DMS153 treated with DMSO at 0.1 percent for 48 hours (cell line): ENCODE results near the gene HOXB6.

Source experiments
- DNase-seq: peaks from one replicate; lab custom pipeline; 2025; ENCODE audit not compliant: unreplicated experiment; lab: John Stamatoyannopoulos, UW

HOXB6 gene

DNA sequence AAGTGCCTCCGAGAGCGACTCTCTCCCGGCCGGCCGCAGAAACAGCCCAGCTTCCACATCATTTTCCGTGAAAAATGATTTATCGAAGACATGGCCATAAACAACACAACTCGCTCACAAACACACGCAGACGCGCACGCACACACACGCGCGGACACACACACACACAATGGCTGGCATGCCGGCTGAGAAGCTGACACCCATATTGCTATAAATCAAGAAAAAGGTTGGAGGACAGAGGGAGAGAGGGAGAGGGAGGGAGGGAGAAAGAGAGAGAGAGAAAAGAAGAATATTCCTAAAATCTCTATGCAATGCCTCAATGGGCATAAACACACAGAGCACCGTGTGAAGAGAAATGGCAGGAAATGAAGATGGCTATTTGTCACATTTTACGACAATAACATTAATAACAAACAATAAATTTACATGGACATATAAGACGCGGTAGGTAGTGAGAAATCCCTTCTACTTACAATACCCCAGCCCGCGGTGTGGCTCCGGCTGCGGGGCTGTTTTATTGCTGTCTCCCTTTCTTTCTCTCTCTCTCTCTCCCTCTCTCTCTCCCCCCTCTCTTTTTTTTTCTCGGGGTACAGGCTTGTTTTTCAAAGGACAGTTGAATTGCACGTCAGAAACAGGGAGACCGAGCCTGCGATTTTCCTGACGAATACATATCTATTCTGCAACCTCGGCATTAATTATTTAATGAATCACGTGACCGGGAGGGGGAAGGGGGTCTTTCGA, 36.1 kb downstream of the HOXB6 start:
- DNase-seq: no peak

DNA sequence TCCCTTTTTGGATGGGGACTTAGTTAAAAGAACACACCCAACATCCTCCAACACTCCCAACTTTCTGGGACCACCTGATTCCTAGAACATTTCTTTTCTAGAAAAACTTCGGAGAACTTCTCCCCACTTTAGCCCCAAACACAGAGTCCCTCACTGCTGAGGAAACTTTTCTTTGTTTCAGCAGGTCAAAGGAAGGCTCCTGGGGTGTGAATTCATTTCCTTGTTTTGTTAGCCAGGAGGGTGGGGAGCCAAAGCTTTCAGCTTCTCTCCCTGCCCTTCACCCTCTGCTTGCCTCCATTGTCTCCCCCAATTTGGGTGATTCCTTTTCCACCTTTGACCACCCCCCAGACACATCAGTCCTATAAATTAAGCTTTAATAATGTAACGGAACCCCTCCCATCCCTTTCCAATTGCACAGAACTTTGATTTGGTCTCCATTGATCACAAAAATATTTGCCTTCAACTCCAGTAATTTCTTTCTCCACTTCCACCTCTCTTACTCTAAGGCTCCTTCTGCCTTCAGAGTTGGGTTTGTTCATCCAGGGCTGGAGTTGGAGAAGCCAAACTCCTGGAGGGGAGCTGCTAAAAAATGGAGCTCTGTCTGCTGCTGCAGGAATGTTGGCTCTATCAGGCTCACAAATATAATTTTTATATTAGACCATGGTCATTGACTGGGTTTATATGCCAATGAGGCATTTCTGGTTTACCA, 37.0 kb downstream of the HOXB6 start:
- no peak for DNase-seq

- DNase-seq: no peak
Measured at GRCh38 chr17:48567209-48567608, 37.6 kb downstream of the HOXB6 start.

DNA sequence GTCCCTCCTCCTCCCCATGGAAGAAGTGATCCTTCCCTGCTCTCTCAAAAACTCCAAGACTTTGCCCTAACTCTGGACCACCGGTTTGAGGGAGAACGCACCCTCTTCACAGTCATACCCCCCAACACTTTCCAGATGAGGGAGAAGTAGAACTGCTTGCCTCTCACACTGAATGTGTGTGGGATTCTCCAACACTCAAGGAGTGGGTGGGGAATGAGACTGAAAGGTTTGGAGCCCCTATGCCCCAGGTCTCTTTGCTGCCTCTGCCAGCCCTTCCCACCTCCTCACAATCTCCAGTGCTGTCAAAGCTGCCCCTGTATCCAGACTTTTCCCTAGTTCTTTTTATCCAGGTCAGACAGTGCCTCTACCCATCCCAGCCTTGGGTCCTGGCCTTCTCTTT, 38.1 kb downstream of the HOXB6 start:
- no peak for DNase-seq

GRCh38 chr17:48565925-48566710, 38.7 kb downstream of the HOXB6 start:
- no peak for DNase-seq

GRCh38 chr17:48565022-48565554, 39.7 kb downstream of the HOXB6 start:
- DNase-seq: no peak

GRCh38 chr17:48564188-48565021, 40.4 kb downstream of the HOXB6 start:
- no peak for DNase-seq

DNA sequence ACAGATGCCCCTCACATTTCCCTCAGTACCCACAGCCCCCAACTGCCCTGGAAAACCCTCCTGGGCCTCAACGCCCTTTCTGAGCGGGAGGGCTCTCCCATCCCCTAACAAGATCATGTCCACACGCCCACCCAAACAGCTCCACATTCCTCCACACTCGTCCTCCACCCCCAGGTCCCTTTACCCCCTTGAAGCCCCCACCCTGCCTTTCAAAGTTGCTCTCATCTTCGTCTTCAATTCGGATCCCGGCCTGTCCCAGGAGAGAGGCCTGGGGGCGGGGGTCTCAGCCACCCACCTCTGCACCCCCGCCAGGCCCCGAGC, 41.0 kb downstream of the HOXB6 start:
- DNase-seq: no peak

DNA sequence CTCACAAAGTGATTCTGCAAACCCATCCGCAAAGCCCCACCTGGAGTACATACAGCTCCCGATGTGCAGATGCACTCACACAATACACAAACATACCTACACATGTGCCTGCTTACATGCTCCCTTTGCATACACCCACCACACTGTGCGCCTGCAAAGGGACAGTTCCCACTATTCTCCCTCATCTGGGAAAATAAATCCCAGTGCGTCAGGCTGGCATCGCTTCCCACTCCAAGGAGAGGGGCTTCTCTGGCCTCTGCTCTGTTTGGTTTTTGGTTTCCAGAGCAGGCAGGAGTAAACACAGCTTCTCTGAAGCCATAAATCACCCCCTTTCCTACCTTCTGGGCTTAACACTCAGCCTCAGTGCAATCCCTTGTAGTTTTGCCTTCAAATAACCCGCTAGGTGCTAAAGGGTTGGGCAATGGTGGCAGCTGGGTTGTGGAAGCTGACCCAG, 41.4 kb downstream of the HOXB6 start:
- DNase-seq: no peak

DNA sequence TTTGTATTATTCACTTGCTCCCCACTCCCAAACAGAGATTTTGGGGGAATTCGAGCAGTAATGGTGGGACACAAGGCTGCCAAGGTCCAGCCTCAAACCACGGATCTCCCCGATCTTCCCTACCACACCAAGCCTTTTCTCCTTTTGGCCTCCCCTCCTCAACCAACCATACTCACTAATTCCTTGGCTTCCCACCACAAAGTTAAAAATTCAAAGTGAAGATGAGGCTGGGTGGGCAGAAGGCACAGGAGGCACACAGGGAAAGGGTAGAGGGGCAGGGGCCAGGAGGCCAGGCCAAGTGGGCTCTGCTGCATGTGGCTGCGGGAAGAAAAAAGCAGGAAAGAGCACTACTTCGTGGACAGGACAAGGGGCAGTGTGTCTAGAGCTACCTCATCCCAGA, 41.9 kb downstream of the HOXB6 start:
- no peak for DNase-seq

GRCh38 chr17:48561884-48562810, 42.6 kb downstream of the HOXB6 start:
- DNase-seq: no peak

GRCh38 chr17:48559840-48560817, 44.7 kb downstream of the HOXB6 start:
- DNase-seq: no peak

GRCh38 chr17:48559122-48559839, 45.5 kb downstream of the HOXB6 start:
- no peak for DNase-seq

DNA sequence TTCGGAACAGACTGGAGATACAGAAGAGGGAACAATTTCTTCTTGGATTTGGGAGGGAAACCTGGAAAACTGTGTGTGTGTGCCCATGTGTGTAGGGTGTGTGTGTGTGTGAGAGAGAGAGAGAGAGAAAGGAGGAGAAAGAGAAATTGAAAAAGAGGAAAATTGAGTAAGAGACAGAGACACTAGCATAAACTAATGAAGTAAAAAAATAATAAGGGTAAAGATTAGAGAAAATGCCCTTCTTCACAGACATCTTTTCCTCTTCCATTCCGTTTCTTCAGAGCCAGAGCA, 46.0 kb downstream of the HOXB6 start:
- DNase-seq: no peak

GRCh38 chr17:48558057-48558830, 46.5 kb downstream of the HOXB6 start:
- no peak for DNase-seq

DNA sequence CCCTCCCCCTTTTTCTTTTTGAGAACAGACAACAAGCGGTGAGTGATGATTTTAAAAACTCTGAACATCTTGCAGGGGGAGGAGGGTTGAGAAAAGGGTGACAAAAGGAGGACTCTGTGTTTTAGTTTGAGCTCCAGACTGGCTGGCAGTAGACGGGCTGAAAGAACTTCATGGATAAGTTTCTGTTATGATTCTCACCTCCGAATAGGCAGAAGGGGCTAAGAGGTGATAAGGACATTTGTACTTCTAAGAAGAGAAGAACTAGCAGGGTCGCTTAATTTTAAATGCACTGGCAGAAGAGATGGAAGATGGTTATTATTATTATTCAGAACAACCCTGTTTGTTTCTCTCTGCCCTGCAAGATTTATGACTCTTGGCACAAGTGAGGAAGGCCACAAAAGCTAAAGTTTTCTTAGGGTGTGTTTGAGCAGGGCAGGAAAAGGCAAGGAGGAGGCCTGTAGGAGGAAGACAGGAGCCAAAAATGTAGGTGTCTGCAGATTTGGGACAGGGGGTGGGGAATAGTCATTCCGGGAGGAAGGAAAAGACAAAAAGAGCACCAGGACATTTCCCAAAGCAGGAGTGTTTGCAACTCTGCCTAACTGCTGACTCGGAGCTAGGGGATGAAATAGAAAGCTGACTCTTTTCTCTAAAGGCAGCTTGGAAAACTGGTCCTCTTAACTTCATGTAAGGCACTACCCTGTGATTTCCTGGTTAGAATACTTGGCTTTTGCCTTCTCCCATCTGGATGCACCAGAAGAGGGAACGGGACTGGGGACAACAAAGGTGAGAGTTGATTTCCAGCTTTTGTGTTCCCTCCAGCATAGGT, 48.0 kb downstream of the HOXB6 start:
- DNase-seq: no peak

GRCh38 chr17:48556229-48556575, 48.6 kb downstream of the HOXB6 start:
- no peak for DNase-seq
